ENCODE measurements around the gene AK3.

Gene AK3

DNA sequence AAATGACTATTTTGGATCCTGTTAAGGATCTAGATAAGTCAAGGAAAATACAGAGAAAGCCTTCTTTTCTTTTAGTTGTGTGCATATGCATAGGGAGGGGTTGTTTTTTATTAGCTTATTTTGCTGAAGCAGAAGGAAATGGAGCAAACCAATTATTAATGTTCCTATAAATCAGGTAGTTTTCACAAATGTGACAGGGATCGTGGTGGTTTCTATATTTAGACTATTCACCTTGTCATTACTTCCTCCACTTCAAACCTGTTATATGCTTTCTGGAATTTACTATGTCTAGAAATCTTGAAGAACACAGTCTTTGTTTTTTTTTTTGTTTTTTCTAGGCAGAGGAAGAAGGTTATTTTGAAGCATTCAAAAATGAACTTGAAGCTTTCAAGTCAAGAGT, 39.5 kb downstream of the AK3 start:
- no peak for DNase-seq

DNA sequence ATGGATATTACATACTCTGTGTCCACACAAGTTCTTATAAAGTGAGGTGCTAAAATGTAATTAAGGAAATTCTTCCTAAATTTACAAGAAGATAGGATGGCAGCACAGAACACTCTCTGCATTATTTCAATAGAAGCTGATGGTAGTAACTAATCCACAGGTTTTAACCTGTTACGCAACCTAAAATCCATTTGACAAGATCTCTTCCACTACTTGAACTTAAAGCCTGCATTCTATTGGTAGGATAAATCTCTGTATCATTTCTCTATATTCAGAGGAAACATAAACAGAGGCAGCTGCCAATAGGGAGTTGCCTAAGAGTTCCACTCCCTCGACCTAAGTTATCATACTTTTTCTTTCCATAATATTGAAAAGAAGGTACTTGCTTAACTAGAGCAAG, 40.1 kb downstream of the AK3 start:
- no peak for DNase-seq

DNA sequence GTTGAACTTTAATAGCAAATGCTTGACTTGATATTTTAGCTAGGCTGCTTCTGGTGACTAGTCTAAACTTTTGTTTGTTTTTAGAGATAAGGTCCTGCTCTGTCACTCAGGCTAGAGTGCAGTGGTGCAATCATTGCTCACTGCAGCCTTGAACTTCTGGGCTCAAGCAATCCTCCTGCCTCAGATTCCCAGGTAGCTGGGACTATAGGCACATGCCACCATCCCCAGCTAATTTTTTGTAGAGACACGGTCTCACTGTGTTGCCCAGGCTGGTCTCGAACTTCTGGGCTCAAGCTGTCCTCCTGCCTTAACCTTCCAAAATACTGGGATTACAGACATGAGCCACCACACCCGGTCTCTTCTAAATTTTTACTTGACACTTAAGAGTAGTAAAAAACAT, 40.9 kb downstream of the AK3 start:
- no peak for DNase-seq

DNA sequence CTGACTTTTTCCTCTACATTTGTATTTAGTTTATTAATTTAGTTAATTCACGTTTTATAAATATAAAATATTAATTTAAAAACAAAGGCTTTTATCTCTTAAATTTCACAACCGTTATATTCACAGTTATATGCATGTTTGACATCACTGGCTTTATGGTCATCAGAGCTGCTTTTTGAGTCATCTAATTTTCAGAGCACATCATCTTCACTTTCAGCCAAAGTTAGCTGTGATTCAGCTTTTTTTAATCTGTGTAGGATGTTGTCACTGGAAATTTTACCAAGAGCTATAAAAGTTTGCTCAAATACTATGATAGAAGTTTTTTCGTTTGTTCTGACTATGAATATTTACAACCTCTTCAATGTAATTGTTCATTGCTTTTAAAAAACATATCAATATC, 49.2 kb downstream of the AK3 start:
- DNase-seq = no peak

DNA sequence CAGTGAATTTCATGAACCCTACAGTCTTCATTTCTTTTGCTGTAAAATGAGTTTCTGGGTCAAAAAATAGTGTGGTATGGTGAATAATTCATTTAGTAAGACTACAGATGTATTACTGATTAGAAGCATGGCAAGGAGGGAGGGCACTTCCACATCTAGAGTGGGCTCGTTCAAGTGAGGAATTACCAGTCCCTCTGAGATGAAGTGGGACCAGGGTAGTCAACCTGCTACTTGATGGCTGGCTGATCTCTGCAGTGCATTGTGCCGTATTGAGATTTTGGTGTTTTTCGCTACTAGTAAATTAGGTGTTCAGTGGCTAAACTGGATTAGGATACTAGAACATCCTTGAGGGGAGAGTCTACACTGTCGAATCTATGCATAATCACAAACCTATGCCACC, 50.9 kb downstream of the AK3 start:
- no peak for DNase-seq

DNA sequence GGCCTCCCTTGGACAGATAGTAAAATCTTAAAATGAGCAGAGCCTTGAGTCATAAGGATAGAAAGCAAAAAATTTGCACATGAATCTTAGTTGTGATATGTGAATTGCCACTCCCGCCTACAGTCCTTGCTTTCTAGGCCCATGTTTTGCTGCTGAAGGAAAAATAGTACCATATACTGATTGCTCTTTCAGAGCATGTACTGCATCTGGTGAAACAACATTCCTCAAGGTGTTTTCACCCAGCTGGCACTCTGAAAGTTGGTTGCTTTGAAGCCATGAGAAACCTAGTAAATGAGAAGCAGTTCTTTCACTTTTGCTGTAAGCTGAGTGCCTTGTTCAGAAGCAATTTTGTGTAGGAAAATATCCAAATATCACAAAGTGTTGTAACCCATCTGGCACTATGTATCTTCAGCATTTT, 51.3 kb downstream of the AK3 start:
- no peak for DNase-seq

DNA sequence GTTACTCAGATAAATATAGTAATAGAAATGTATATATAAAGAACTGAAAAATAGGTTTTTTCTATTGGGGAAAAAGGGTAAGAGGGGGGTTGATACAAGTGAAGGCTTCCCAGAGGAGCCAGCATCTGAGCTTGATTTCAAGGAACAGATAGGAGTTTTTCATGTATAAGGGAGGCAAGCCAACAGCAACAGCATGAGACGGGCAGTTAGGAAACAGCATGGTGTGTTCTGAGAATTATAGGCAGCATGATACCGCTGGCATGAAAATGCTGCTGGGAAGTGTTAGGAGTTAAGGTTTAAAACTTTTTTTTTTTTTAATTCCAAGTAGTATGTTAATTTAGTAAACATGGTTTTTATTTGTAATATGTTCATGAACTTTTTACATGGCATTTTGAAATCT, 52.0 kb downstream of the AK3 start:
- no peak for DNase-seq

DNA sequence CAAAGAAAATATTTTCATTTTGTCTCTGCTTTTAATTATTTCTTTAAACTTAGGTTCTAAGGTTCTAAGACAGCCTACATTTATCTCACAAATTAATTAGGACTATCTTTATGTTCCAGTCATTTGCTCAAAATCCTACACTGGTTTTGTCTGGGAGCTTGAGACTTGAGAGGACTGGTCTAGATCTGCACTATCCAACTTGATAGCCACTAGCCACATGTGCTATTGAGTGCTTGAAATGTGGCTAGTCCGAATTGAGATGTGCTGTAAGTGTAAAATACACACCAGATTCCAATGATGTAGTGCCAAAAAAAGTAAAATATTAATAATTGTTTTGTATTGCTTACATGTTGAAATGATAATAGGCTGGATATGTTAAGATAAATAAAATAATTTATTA, 54.4 kb downstream of the AK3 start:
- no peak for DNase-seq

DNA sequence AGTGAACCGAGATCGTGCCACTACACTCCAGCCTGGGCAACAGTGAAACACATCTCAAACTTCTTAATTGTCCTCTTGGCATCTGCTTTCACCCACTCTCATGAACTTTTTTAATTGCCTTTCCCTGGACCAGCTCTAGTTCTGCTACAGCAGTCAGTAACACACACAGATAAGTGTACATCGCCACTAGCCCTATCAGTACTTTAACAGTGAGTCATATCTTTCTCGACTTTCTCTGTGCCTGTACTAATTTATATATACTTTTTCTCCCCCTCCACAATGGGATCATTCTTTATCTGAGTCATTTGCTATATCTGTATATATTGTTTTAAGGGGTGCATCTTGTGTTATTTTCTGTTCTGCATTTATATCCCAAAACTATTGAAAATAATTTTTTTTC, 54.9 kb downstream of the AK3 start:
- DNase-seq = no peak

DNA sequence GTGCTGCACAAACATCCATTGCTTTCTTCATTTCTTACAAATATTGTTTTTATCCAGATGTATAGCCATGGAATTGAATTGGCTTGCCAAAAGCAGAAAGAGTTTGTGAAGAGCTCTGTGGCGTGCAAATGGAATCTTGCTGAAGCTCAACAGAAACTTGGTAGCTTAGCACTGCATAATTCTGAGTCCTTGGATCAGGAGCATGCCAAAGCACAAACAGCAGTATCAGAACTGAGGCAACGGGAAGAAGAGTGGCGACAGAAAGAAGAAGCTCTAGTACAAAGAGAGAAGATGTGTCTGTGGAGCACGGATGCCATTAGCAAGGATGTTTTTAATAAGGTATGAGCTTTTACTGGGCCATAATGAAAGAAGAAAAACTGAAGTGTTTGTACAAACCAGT, 56.2 kb downstream of the AK3 start:
- DNase-seq = no peak

DNA sequence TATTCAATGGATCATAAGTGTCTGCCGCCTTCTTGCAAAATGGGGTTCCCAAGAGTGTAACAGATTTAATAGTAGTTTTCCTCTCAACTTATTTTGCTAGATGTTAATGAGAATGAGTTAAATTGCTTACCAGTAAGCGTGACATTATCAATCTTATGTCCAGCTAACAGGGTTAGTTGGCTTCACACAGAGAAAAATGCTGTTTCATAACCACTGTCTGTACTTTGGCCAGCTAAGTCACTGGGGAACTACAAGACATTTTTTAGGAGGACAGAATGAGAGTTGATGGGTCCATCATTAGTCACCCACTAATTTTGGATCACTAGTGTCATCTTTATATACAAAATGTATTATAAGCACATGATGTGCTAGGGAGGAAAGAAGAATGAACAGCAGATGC, 60.3 kb downstream of the AK3 start:
- DNase-seq = no peak

DNA sequence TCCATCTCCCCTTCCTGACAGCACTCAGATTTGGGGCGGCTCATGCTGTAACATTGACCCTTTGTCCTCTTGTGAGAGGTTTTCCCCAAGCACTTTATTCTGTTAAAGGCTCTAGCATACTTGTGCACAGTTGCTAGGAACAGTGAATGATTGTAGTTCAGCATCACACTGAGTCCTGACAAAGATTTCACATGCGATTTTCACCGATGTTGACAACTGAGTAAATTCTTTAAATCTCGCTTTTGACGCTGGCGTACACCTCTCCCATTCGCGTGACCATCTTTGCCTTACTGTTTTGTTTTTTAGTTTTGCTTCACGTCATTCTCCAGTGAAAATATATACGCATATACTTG, 60.9 kb downstream of the AK3 start:
- DNase-seq = no peak

DNA sequence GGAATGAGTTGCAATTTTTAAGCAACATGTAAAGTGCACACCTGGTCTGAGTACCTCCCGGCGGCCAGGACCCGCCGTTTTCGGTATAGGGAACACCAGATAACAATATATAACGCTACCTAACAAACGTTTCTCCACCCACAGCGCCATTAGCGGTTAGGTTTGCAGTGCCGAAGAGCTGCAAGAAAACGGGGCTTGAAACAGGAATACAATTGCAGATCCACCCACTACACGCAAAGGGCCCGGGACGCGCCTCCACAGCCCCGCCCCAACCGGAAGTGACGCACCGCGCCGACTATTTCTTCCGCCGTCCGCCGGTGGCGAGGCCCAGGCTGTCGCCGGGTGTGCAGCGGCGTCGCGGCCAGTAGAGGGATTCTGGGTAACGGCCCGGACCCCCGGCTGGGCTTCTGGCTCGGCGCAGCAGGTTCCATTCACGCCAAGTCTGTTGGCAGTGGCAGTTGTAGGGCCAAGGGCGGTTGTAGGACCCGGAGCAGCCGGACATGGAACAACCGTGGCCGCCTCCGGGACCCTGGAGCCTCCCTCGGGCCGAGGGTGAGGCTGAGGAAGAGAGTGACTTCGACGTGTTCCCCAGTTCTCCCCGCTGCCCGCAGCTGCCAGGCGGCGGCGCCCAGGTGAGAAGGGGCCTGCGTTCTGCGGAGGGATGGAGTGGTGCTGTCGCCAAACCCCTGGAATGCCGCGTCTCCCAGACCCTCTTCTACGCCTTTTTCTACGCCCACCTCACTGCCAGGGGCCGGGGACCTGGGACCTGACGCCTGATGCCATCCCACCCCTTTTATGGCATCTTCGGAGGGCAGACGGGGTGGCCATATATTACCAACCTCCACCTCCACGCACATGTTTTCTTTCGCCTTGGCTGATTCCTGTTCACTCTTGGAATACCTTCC, 61.5 kb downstream of the AK3 start, which contains the start of gene CDC37L1:
Gene CDC37L1 (plus strand): TSS at position 302 of the 905 bp plus-strand sequence. CDS start 199 bp downstream, at position 501.
- peak; percentile 75 for DNase-seq

DNA sequence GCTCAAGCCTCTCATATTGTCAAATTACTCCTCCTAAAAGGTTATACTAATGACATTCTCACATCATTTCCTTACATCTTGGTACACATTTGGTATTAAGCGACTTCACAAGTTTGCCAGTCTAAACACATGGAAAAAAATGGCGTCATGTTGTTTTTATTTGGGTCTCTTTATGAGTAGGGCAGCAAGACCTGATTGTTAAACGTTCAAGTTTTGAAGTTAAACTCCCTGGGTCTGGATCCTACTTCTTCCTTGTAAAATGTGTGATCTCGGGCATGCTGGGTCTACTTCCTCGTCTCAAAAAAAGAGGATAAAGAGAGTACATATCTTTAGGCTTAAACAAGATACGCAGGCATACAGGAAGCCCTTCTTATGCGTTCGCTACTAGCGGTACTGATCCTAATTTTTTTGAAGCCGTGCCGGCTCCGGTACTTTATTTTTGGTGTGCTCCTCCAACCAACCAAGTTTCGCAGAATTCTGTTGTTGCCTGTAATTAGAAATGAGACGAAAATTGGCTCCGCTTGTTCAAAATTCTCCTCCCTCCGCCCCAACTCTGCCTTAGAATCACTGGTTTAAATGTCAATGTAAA, 62.2 kb downstream of the AK3 start:
- DNase-seq = no peak

DNA sequence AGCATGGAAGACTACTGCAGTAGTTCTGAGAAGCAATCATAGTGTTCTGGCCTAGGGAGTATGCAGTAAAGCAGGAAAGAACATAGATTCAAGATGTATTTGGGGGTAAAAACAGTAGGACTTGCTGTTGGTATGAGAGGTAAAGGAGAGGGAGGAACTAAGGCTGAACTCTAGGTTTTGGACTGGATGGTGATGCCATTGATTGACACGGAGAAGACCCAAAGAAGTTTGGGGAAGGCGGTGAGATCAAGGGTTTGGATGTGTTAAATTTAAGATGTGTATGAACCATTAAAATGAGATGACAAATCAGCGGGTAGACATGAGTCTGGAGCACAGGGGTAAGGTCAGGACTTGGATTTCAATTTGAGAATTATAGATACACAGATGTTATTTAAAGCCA, 63.6 kb downstream of the AK3 start:
- no peak for DNase-seq

DNA sequence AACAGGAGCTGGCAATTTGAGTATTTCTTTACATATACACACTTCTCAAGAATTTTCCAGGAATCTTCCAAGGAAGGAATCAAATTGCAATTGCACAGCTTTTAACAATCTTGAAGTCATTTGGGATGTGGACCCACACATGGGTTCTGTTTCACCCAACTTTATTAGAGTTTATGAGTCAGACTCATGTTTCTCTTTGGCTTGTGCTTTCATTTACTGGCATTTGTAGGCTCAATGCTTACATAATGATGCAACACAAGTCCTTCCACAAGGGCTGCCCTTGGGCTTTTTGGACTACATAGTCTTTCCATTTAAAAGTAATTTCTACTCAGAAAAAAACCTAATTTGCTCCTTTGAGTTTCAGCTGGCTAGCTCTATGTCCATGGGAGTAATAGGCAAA, 66.2 kb downstream of the AK3 start:
- DNase-seq = no peak

DNA sequence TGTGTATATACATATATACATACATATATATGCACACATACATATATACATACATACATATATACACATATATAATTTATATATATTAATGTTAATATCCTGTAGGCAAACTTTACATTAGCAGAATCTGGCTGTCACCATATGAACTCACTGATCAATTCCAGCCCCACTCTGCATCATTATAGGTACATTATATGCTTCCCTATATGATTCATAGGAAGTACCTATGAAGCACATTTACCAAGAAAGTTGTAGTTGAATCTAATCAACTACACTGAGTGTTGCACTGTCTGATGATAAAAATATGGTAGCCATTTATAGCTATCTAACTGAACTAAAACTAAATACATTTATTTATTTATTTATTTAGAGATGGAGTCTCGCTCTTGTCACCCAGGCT, 69.3 kb downstream of the AK3 start:
- no peak for DNase-seq

DNA sequence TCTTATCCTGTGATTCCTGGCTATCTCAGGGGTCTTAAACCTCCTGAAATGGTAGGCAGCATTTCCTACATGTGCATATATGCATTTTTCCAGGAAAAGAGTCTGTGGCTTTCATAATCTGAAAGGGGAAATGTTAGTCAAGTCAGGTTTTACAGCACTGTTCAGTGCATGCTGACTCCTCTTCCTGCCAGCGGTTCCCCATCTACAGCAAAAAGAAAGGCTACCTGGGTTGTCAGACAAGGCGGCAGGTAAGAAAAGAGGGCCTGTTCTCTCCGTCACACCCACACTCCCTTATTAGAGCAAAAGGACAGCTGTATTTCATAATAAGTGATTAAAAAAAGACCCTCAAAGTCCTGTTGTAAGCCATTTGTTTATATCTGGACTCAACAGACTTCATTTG, 70.4 kb downstream of the AK3 start:
- DNase-seq = no peak

DNA sequence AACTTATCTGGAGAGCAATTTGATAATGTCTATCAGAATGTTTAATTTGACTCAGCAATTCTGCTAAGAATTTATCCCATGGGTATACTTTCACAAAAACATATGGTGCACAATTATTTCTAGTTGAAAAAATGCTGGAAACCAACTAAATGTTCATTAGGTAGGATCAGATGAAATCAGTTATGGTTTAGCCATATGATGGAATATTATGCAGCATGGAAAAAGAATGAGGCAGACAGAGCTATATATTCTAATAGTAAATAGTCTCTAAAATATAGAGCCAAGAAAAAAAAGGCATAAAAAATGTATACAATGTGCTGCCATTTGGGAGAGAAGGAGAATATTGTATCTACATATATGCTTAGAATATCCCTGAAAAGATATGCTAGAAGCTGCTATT, 71.1 kb downstream of the AK3 start:
- DNase-seq = no peak

DNA sequence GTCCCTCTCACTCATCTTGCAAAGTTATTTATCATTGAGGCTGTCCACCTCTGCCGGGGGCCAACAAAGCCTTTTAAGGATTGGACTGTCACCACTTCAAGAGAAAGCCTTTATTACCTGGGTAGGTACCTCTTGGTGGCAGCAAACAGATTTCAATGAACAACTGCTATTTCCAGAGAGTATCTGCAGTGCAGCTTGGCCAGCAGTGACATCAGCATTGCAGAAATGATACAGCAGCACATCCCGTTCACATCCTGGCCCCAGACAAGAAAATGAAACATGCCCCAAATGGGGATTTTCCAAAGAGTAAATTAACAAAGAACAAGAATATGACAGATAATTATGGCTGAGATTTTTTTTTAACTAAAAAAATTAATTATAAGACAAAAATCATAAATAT, 72.4 kb downstream of the AK3 start:
- no peak for DNase-seq

DNA sequence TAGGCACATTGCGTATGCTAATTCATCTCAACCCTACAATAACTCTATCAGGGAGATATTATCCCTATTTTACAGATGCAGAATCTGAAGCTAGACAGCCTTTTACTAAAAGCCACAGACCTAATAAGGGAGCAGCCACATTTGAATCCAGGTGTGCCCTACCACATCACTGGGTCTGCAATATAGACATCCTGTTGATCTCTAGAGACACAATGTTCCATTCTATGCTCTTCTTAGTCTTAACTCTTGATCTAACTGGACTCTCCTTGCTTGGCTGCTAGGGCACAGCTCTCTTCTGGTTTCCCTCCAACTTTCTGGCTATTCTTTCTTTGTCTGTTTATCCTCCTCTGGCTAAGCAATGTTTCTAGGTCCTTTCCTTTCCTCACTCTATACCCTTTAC, 73.3 kb downstream of the AK3 start:
- no peak for DNase-seq

DNA sequence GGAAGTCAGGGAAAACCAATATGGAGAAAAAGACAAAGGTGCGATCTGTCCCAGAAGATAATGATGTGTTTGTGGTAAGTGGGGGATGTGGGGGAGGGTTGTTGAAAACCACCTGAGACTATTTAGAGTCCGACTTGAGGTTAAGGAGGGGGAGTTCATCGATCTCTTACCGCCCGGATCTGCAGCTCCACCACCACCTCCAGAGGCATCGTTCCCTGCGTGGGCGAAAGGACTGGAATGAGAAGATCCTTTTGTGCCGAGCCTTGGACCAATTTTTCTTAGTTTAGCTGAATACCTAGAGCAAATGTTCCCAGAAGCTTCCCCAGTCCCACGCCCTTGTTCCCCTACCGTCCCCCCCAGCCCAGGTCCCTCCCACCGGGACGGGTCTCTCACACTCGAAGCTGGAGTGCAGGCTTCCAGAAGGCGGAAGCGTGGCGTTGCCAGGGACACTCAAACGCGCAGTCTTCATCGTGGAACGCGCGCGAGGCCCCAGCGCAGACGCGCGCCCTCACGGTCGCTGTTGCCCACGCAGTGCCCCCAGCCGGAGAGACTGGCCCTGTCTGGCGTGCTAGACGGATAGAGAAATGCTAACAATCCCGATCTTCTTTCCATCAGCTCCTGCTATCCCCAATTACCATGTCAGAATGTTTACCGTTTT, 74.8 kb downstream of the AK3 start, which contains the start of gene SPATA6L:
Gene SPATA6L (minus strand): TSS at position 439 of the 658 bp plus-strand sequence. CDS start 230 bp downstream, at position 209.
- no peak for DNase-seq

DNA sequence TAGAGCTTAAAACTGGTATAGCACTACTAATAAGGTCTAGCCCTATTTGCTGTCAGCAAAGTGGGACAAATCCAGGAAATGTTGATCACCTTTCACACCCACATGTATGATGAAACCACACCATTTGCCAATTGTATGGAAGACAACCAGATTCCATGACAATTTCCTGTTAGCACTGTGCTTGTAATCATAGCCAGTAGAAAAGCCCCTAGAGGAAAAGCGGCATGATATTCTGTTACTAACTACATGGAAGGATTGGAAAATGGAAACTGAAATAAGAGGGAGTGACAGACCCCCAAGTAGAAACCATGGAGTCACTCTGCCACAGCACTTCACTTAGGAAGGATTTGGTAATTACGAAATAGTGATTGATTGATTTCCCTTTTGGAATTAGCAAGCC, 75.6 kb downstream of the AK3 start:
- DNase-seq = no peak

DNA sequence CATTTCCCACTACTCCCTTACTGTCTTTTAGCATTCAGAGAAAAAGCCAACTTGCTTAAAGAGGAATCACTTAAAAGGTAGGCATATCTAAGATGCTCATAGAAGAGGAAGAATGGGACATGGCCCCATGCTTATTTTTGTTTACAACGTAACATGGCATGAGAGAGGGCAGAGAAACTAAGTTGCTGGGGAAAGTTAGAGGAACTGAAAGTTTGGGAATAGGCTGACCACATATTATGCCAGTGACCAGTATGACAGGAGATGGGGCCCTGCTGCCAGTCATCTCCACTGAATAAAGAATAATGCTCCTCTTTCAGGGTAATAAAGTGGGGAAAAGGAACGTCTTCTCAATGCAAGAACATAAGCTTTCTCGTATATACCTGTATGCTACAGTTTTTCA, 77.0 kb downstream of the AK3 start:
- no peak for DNase-seq
